HG02798 (cell line): Measurements from ENCODE around the gene EIF3M.
"Not testable (repeated sequence)": the region's sequence is repeated elsewhere in the genome, so short reads cannot be mapped to it uniquely, and the experiment has no call there.

Experiments used
- ATAC-seq: cut with Tn5 transposase; IDR thresholded peaks from one replicate; pipeline ENCODE4 v1.9.1; 2021; ENCODE audit warnings: mild to moderate bottlenecking; ENCODE audit not compliant: unreplicated experiment, poor library complexity

Gene EIF3M

GRCh38 chr11:32594272-32594671 is 10.6 kb downstream of the EIF3M start:
- ATAC-seq: no peak

- ATAC-seq: not testable (repeated sequence)
Measured at GRCh38 chr11:32596114-32596513, 12.5 kb downstream of the EIF3M start.

- no peak for ATAC-seq
Measured at GRCh38 chr11:32597921-32598320, 14.3 kb downstream of the EIF3M start.

- ATAC-seq: no peak
Measured at GRCh38 chr11:32602657-32603415, 19.2 kb downstream of the EIF3M start.

GRCh38 chr11:32606220-32606619 is 22.6 kb downstream of the EIF3M start:
- ATAC-seq: no peak

- not testable (repeated sequence) for ATAC-seq
Measured at GRCh38 chr11:32608826-32609225, 25.2 kb downstream of the EIF3M start.

GRCh38 chr11:32610797-32611352 is 27.2 kb downstream of the EIF3M start:
- ATAC-seq: no peak

GRCh38 chr11:32613500-32614151 is 30.0 kb downstream of the EIF3M start:
- ATAC-seq: no peak

- ATAC-seq: no peak
Measured at GRCh38 chr11:32615422-32615821, 31.8 kb downstream of the EIF3M start.

- ATAC-seq: no peak
Measured at GRCh38 chr11:32616903-32617302, 33.3 kb downstream of the EIF3M start.

- no peak for ATAC-seq
Measured at GRCh38 chr11:32630844-32631243, 47.2 kb downstream of the EIF3M start.

GRCh38 chr11:32635819-32636218 is 52.2 kb downstream of the EIF3M start:
- ATAC-seq: no peak

GRCh38 chr11:32641361-32641760 is 57.7 kb downstream of the EIF3M start:
- ATAC-seq: no peak

- ATAC-seq: no peak
Measured at GRCh38 chr11:32643526-32643925, 59.9 kb downstream of the EIF3M start.
